ENCODE data around the gene KBTBD7.
"Not testable (repeated sequence)": the region's sequence is repeated elsewhere in the genome, so short reads cannot be mapped to it uniquely, and the experiment has no call there.

Gene KBTBD7

GRCh38 chr13:41196620-41197019 lies 2.3 kb upstream of the KBTBD7 start:
- no peak for DNase-seq

GRCh38 chr13:41196011-41196410 lies 1.6 kb upstream of the KBTBD7 start:
- no peak for DNase-seq

DNA sequence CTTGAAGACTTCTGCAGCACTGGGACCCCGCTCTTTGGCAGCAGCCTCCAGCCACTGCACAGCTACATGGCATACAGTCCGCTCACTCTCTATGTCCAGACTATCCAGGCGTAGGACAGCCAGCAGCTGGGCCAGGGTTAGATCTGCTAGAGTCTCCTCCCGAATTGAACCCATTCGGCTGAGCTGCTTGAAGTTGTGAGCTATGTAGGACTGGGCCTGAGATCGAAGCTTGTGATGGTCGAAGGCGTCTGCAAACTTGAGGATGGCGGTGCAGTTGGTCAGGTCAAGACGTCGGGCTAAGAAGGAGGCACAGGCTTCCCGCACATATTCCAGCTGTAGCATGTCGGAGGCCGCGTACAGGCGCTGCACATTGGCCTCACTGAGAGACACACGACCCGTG lies 900 bp downstream of the KBTBD7 start:
- no peak for DNase-seq

DNA sequence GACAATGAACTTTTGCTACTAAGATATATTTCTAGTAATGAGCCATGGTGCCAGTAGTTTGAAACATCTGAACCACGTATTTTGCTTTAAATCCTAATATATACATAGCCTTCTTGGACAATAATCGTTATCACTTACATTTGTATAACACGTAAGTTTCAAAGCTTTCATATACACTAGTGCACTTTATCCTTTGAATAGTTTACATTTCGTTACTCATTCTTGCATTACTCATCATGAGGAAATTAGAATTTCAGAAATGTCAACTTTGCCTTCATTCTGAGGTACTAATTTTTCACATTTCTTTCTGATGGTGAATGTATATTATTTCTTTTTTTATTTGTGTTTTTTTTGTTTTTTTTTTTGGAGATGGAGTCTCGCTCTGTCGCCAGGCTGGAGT lies 5.8 kb downstream of the KBTBD7 start:
- DNase-seq: no peak

DNA sequence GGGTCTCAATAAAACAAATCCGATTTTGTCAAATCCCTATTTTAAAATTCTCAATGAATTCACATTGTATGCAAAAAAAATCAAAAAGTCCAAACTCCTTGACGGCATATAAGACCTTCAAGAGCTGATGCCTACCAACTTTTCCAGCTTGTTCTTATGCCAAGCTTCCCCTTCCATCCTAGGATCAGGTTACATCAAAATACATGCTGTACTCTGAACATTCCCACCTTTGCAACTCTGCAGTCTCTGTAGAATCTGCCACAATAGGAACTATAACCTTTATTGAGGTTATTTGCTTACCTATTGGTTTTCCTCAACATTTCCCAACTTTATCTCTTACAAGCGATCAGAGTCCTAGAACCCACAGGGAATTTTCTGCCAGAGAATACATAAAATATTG lies 7.9 kb downstream of the KBTBD7 start:
- no peak for DNase-seq

- DNase-seq: no peak
These were observed 12.1 kb downstream of the KBTBD7 start for GRCh38 chr13:41182231-41182630.

DNA sequence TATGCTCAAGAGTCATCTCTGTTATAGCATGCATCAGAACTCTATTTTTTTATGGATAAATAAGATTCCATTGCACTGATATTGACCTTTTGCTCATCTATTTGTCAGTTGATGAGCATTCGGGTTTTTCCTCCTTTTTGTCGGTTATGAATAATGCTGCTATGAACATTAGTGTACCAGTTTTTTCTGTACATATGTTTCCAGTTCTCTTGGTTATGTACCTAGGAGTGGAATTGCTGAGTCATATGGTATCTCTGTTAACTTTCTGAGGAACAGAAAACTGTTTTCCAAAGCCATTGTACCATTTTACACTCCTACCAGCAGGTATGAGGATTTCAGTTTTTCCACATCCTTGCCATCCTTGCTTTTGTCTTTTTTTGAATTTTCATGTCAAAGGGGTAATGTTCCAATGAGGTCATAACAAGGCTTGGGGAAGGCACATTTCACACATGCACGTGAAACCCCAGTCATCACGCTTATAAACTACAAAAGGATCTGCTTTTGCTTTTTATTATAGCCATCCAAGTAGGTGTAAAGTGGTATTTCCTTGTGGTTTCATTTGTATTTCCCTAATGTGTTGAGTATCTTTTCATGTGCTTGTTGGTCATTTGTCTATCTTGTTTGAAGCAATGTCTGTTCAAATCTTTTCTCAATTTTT lies 14.6 kb downstream of the KBTBD7 start:
- no peak for DNase-seq

DNA sequence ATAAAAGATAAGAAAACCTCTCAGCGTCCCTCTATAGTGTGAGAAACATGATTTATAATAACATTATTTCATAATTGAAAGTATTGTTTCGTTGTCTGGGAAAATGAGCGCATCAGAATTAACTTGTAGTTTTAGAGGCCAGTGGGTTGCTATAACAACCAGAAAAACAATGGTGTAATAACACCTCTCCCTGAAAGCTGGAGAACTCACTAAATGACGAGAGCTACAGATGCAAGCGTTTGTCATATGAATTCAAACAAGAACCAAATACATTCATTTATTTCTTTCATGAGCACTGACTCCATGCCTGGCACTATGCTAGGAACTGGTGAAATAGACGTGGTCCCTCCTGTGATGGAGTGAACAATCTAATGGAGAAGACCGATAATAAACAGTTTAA lies 16.3 kb downstream of the KBTBD7 start:
- no peak for DNase-seq

GRCh38 chr13:41177616-41178015 lies 16.8 kb downstream of the KBTBD7 start:
- no peak for DNase-seq

- DNase-seq: not testable (repeated sequence)
These were observed 18.8 kb downstream of the KBTBD7 start for GRCh38 chr13:41175576-41175975.

DNA sequence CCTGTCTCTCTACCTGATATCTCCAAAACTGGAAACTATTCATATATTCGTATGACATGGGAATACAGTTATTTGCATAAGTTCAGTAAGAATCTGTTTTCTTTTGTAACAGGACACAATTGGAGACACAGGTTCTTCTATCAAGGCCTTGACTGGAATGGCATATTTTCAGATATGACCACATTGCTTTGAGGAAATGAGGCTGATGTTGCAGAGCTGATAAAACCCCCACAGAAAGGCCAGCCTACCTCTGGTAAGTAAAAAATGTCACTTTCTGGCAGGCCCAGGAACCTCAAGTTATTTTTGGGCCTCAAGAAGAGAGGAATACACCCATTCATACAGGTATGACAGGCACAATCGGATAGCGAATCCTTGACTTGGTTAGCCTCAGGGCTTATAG lies 32.2 kb downstream of the KBTBD7 start:
- DNase-seq: no peak

GRCh38 chr13:41159174-41159573 lies 35.2 kb downstream of the KBTBD7 start:
- no peak for DNase-seq

DNA sequence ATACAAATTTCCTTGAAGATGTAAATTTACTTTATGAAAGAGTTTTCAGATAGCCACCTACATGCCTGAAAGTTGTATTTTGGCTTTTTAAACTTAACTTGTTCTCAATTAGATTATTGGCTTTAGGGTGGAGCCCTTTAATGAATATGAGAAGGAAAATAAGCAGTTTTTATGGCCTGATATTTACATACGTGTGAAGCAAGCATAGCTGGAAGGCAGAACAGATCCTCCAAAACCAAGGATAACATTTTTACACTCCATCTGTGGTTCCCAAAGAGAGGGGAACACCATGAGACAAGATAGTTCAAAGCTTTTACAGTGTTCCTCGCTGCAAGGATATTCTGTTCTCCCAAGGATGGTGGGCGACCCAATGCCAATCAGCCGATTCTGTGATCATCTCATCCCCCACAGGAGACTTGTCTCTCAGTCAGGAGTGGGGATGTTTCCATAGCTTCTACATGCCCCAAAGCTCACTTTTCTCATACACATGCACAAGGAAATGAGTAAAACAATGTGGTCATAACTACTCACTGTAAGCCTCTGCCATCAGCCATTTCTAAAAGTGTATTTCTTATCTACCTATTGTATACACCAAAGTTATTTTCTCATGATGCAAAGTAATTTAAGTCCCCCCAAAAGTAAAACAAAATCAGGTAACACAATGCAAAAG lies 37.2 kb downstream of the KBTBD7 start:
- DNase-seq: no peak

DNA sequence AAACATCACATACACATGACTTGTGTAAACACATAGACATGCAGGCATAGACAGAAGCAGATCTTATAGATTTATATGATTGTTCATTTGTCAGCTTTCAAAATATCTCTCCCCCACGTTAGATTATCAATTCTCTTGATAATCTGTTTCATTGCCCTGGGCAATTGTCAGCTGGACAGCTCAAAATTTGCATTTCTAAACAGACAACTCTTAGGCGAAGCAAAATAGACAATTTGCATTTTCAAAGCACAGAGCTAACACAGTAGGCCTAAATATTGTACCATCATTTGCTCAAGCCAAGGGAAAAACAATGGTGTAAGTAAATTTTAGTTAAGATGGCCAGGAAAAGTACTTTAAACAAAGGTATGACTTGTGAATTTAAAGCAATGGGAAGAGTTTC lies 37.7 kb downstream of the KBTBD7 start:
- DNase-seq: no peak

DNA sequence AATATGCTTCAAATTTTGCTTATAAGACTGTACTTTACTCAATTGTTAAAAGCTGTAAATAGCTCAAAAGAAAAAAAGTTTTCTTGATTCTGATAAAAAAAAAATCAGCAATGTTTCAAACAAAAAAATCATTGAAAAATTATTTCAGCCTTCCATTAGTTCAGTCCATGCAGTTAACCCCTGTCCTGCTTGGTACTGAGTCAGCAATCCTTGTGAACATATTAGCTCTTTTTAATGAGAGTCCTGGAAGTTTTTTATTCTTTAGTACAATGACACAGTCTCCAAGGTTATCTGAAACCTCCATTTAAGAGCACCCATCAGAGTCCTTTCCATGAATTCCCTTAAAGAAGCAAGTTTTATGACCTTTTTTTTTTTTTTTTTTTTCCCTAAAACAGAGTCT lies 40.3 kb downstream of the KBTBD7 start:
- DNase-seq: no peak

DNA sequence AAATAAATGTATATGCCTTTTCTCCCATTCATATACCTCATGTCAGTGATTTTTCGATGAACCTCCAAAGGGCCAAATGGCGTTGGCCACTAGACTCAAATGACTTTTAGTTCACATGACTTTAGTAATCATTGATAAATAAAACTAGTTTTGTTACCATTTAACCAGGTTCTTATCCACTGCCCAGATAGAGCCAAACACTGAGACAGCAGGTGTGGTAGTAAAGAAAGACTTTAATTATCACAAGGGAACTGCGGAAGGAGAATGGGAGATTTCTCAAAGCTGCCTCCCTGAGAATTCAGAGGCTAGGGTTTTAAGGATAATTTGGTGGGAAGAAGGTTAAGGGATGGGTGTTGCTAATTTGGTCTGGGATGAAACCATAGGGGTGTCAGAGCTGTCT lies 42.4 kb downstream of the KBTBD7 start:
- no peak for DNase-seq

DNA sequence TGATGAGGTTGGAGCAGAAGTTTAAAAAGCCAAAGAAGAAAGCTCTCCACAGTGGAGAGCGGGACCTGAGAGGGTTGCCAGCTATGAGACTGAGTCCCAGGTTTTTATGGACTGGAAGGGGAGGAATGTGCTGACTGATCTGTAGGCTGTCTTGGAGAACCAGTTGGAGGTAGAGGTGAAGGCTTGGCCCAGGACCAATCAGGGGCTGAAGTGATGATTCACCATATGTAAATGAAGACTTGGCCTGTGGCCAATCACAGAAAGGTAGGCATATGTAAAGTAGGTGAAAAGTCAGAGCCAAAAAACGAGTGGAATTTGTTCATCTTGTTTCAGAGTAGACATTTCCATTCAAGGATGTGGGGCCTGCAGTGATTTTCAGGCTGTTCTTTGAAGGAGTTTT lies 44.3 kb downstream of the KBTBD7 start:
- DNase-seq: no peak

- DNase-seq: no peak
These were observed 45.7 kb downstream of the KBTBD7 start for GRCh38 chr13:41148419-41149283.

DNA sequence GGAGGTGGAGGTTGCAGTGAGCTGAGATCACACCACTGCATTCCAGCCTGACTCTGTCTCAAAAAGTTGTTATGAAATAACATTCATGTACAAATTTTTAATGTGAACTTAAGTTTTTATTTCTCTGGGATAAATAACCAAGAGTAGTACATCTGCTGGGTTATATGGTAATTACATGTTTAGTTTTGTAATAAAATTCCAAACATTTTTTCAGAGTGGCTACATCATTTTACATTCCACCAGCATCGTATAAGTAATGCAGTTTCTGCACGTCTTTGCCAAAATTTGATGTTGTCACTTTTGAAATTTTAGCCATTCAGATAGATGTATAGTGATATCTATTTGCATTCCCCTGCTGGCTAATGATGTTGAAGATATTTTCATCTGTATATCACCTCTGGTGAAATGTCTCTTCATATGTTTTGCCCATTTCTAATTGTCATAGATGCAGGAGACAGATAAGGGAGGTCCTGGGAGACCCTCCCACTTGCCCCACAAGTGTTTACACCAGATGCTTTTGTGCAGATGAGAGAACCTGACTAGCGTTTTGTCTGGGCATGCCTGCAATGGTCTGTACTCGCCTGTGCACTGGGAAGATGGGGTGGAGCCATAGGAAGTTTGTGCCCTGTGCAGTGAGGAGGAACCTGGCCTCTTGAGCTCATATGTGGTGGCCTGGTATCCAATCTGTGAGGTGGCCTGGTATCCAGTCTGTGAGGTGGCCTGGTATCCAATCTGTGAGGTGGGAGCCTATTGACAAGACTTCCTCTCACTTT lies 49.0 kb downstream of the KBTBD7 start:
- no peak for DNase-seq

DNA sequence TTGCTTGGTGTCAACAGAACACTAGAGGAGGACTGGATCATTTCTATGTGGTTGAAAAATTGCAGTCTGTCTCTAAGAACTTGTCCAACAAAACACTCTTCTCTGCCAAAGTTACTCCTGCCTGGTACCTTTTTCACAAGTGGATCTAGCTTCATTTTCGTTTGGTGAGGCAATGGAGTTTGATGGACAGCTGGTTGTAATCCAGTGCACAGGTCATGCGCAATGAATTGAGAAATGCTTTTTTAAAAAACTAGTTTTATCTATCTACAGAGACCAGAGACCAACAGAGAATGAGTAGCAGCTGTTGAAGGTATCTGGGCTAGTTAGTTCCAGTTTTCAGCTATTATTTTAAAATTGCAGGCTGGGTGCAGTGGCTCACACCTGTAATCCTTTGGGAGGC lies 49.8 kb downstream of the KBTBD7 start:
- DNase-seq: no peak

Data from CD4-positive, alpha-beta T cell treated with Interleukin-17A for 4 hours (primary cell).